ENCODE data around the gene MARCO.

MARCO gene

DNA sequence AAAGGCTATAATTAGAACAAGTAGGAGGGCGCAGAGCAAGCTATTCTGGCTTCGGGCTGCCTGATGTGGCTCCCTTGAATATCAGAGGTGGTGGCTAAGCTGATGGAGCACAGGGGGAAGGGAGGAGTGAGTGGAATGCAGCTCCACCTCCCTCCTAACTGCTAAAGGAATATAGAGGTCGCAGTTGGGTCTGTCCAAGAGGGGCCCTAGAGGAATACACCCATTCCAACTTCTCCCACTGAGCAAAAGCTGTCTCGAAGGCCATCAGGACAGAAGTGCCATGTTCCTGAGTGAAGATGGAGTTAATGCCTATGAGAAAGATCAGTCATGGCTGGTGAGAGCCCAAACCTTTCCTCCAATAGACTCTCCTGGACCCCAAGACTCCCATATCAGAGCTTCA lies 32.8 kb upstream of the MARCO start:
- Histone ChIP-seq H3K4me1 (ENCODE audit: low read depth, poor library complexity, severe bottlenecking) (no peaks in the 10 kb centered on the region), H4K20me1 (ENCODE audit: insufficient read depth) (no peaks in the 10 kb centered on the region), H3K79me2 (ENCODE audit: insufficient read depth, low read depth) (no peaks in the 10 kb centered on the region), H3K27me3 (ENCODE audit: insufficient read depth, low read depth) (no peaks in the 10 kb centered on the region), H2AFZ (ENCODE audit: low read depth) (no peak overlapping the region), H3K36me3 (ENCODE audit: insufficient read depth) (no peaks in the 10 kb centered on the region), H3K27ac (no peak overlapping the region), H3K4me3 (IDR thresholded peaks at IDR 0.05; ENCODE audit: insufficient read depth, low read depth, low read length) (no peak overlapping the region), H3K9ac (no peak overlapping the region), H3K4me2 (no peak overlapping the region)
- TF ChIP-seq, protein P1, sequence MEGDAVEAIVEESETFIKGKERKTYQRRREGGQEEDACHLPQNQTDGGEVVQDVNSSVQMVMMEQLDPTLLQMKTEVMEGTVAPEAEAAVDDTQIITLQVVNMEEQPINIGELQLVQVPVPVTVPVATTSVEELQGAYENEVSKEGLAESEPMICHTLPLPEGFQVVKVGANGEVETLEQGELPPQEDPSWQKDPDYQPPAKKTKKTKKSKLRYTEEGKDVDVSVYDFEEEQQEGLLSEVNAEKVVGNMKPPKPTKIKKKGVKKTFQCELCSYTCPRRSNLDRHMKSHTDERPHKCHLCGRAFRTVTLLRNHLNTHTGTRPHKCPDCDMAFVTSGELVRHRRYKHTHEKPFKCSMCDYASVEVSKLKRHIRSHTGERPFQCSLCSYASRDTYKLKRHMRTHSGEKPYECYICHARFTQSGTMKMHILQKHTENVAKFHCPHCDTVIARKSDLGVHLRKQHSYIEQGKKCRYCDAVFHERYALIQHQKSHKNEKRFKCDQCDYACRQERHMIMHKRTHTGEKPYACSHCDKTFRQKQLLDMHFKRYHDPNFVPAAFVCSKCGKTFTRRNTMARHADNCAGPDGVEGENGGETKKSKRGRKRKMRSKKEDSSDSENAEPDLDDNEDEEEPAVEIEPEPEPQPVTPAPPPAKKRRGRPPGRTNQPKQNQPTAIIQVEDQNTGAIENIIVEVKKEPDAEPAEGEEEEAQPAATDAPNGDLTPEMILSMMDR (conservative IDR thresholded peaks at IDR 0.05; ENCODE audit: low read depth, low read length), result no peak

- Histone ChIP-seq H3K36me3 (ENCODE audit: insufficient read depth) (no peaks in the 10 kb centered on the region), H3K4me1 (ENCODE audit: low read depth, poor library complexity, severe bottlenecking) (no peaks in the 10 kb centered on the region), H3K27ac (no peak overlapping the region), H3K79me2 (ENCODE audit: insufficient read depth, low read depth) (no peaks in the 10 kb centered on the region), H3K9ac (no peak overlapping the region), H4K20me1 (ENCODE audit: insufficient read depth) (no peaks in the 10 kb centered on the region), H3K27me3 (ENCODE audit: insufficient read depth, low read depth) (no peaks in the 10 kb centered on the region), H3K4me2 (no peak overlapping the region), H3K4me3 (IDR thresholded peaks at IDR 0.05; ENCODE audit: insufficient read depth, low read depth, low read length) (no peak overlapping the region), H2AFZ (ENCODE audit: low read depth) (no peak overlapping the region)
- TF ChIP-seq, protein P1 (conservative IDR thresholded peaks at IDR 0.05; ENCODE audit: low read depth, low read length), result no peak
Observed at GRCh38 chr2:118911166-118911856, 30.7 kb upstream of the MARCO start.

GRCh38 chr2:118911936-118912335 lies 30.1 kb upstream of the MARCO start:
- Histone ChIP-seq H3K4me3 (IDR thresholded peaks at IDR 0.05; ENCODE audit: insufficient read depth, low read depth, low read length) (no peak overlapping the region), H3K27me3 (ENCODE audit: insufficient read depth, low read depth) (no peaks in the 10 kb centered on the region), H3K79me2 (ENCODE audit: insufficient read depth, low read depth) (no peaks in the 10 kb centered on the region), H3K4me2 (no peak overlapping the region), H4K20me1 (ENCODE audit: insufficient read depth) (no peaks in the 10 kb centered on the region), H3K4me1 (ENCODE audit: low read depth, poor library complexity, severe bottlenecking) (no peaks in the 10 kb centered on the region), H3K27ac (no peak overlapping the region), H3K9ac (no peak overlapping the region), H2AFZ (ENCODE audit: low read depth) (no peak overlapping the region), H3K36me3 (ENCODE audit: insufficient read depth) (no peaks in the 10 kb centered on the region)
- TF ChIP-seq, protein P1 (conservative IDR thresholded peaks at IDR 0.05; ENCODE audit: low read depth, low read length), result no peak

DNA sequence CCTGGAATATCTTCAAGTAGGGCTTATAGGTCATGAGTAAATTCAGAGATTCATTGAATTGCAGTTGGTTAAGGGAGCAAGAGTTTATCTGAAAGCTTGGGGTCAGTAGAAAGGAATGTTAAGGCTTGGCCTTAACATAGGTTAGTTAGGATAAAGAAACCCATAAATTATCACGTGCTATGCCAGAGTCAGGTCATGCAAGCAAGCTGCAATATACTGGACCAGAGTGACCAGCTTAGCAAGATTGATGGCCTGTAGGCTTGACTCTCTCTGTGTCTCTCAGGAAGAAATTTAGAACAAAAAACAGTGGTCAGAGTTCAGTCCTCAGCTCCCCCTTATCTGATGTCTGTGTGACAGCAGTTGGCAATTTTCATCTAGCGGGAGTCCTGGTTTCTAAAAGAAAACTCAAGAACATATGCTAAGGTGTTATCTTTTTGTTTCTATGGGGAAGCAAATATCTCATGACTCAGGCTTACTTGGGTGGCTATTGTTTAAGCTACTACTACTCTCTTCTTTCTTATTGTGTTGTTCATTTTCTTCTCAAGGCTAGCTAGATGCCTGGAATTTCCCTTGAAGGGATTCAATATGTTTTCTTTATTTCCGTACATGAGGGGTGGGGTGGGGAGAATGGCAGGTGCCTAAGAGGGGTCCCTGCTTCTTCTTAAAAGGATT lies 28.7 kb upstream of the MARCO start:
- Histone ChIP-seq H3K36me3 (ENCODE audit: insufficient read depth) (no peaks in the 10 kb centered on the region), H3K9ac (no peak overlapping the region), H2AFZ (ENCODE audit: low read depth) (no peak overlapping the region), H4K20me1 (ENCODE audit: insufficient read depth) (no peaks in the 10 kb centered on the region), H3K4me2 (no peak overlapping the region), H3K4me3 (IDR thresholded peaks at IDR 0.05; ENCODE audit: insufficient read depth, low read depth, low read length) (no peak overlapping the region), H3K79me2 (ENCODE audit: insufficient read depth, low read depth) (no peaks in the 10 kb centered on the region), H3K27me3 (ENCODE audit: insufficient read depth, low read depth) (no peaks in the 10 kb centered on the region), H3K4me1 (ENCODE audit: low read depth, poor library complexity, severe bottlenecking) (no peaks in the 10 kb centered on the region), H3K27ac (no peak overlapping the region)
- TF ChIP-seq, protein P1 (conservative IDR thresholded peaks at IDR 0.05; ENCODE audit: low read depth, low read length), result no peak

All from KMS-11 (cell line).